Measurements from ENCODE around the gene BTBD2. TPM values are rescaled to one million over a fixed set of nuclear protein-coding genes. Genes with fewer than 3 reads are reported as not detected.

The BTBD2 gene
- total and polyA plus RNA-seq, 7 donors, result 30.1 to 68.4 (median 56.3) TPM

DNA sequence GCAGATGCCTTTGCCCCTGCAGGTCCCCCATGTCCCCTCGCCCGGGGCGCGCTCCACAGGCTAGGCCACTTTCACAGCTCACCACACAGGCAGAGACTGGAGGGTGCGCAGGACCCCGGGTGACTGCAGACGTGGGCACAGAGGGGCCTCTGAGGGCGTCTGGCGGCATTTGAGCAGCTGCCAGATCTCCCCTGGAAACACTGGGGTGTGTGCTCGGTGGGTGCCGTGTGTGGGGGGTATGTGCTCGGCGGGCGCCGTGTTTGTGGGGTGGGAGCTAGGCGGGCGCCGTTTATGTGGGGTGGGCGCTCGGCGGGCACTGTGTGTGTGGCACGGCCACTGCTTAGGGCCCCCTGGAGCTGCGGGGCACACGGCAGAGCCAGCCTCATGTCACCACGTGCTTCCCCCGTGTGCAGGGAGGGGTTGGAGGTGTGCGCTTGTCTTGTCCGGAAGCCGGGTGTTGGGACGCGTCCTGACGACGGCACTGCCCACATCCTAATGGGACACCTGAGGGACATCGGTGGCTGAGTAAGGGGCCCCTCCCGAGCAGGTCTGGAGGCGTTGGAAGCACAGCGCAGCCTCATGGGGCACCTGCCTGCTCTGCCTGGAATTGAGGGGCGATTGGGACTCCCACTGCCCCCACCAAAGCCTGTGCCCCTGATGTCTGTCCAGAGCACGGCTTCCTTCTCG is 57.8 kb downstream of the BTBD2 start:
- H3K27me3 ChIP-seq (ENCODE audit: insufficient read depth in 3 of 3, low read length in 2 of 3), result no peaks in the 10 kb centered on the region
- TF ChIP-seq CTCF (IDR thresholded peaks at IDR 0.05), result no peak
- WGBS, 3 donors, result 79 to 89% (median 84%) methylated on average over 34 to 40 of the region's 40 CpGs
- peak overlapping the region; percentile 30 for H3K27ac ChIP-seq
- no peak for DNase-seq
- H3K4me1 ChIP-seq, result peaks cover 8% of the 10 kb centered on the region
- no peaks in the 10 kb centered on the region for H3K9me3 ChIP-seq
- peak in 1 of 4 donors; percentile 4 for ATAC-seq
- H3K4me3 ChIP-seq, result no peak overlapping the region
- H3K36me3 ChIP-seq (ENCODE audit: insufficient read depth in 1 of 2, low read depth in 1 of 2), result no peaks in the 10 kb centered on the region
- intact Hi-C loops (cut with DNase I), result no loop called here

GRCh38 chr19:1956868-1957492 is 58.5 kb downstream of the BTBD2 start:
- Histone ChIP-seq H3K27ac (peak overlapping the region; percentile 30), H3K27me3 (ENCODE audit: insufficient read depth in 3 of 3, low read length in 2 of 3) (no peaks in the 10 kb centered on the region), H3K36me3 (ENCODE audit: insufficient read depth in 1 of 2, low read depth in 1 of 2) (no peaks in the 10 kb centered on the region), H3K9me3 (no peaks in the 10 kb centered on the region), H3K4me1 (peaks cover 8% of the 10 kb centered on the region), H3K4me3 (no peak overlapping the region)
- intact Hi-C loops (cut with DNase I), result no loop called here
- peak; percentile 66 to 91 for DNase-seq
- no peak for TF ChIP-seq CTCF (IDR thresholded peaks at IDR 0.05)
- peak; percentile 90 to 99 (median 98) for ATAC-seq
- WGBS, 3 donors, result 48 to 69% (median 49%) methylated on average over 27 to 28 of the region's 28 CpGs

DNA sequence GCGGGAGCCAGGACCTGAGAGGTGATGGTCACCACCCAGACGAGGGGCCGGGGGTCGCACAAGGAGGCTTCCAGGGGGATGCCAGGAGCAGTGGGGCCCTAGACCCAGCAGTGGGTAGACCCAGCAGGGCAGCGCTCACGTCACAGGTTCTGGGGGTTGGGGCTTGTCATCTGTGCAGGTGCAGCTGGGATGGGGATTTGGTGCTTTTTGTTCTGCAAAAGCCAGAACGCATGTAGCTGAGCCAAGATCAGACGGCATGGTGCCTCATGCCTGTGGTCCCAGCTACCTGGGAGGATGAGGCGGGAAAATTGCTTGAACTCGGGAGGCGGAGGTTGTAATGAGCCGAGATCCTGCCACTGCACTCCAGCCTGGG is 59.4 kb downstream of the BTBD2 start:
- H3K27ac ChIP-seq, result no peak overlapping the region
- intact Hi-C loops (cut with DNase I), result no loop called here
- 86 to 92% (median 91%) methylated on average over 12 of the region's 12 CpGs for WGBS, 3 donors

GRCh38 chr19:1955171-1956121 is 60.1 kb downstream of the BTBD2 start:
- Histone ChIP-seq H3K4me1 (peaks cover 8% of the 10 kb centered on the region), H3K36me3 (ENCODE audit: insufficient read depth in 1 of 2, low read depth in 1 of 2) (no peaks in the 10 kb centered on the region), H3K4me3 (no peak overlapping the region), H3K27me3 (ENCODE audit: insufficient read depth in 3 of 3, low read length in 2 of 3) (no peaks in the 10 kb centered on the region), H3K27ac (no peak overlapping the region), H3K9me3 (no peaks in the 10 kb centered on the region)
- TF ChIP-seq CTCF (IDR thresholded peaks at IDR 0.05), result no peak
- DNase-seq (no peak), ATAC-seq (no peak)
- intact Hi-C loops (cut with DNase I), result no loop called here
- 75 to 85% (median 79%) methylated on average over 45 to 51 of the region's 51 CpGs for WGBS, 3 donors

More for the DNA sequence above, 59.4 kb downstream of the BTBD2 start:
- H3K9me3 ChIP-seq, result no peaks in the 10 kb centered on the region
- peaks cover 8% of the 10 kb centered on the region for H3K4me1 ChIP-seq
- H3K36me3 ChIP-seq (ENCODE audit: insufficient read depth in 1 of 2, low read depth in 1 of 2), result no peaks in the 10 kb centered on the region
- no peaks in the 10 kb centered on the region for H3K27me3 ChIP-seq (ENCODE audit: insufficient read depth in 3 of 3, low read length in 2 of 3)
- no peak for ATAC-seq
- no peak for DNase-seq
- no peak overlapping the region for H3K4me3 ChIP-seq
- TF ChIP-seq CTCF (IDR thresholded peaks at IDR 0.05), result no peak

Measured in psoas muscle (tissue), 8 donors.